ENCODE data around the gene SOX10.

Gene SOX10

DNA sequence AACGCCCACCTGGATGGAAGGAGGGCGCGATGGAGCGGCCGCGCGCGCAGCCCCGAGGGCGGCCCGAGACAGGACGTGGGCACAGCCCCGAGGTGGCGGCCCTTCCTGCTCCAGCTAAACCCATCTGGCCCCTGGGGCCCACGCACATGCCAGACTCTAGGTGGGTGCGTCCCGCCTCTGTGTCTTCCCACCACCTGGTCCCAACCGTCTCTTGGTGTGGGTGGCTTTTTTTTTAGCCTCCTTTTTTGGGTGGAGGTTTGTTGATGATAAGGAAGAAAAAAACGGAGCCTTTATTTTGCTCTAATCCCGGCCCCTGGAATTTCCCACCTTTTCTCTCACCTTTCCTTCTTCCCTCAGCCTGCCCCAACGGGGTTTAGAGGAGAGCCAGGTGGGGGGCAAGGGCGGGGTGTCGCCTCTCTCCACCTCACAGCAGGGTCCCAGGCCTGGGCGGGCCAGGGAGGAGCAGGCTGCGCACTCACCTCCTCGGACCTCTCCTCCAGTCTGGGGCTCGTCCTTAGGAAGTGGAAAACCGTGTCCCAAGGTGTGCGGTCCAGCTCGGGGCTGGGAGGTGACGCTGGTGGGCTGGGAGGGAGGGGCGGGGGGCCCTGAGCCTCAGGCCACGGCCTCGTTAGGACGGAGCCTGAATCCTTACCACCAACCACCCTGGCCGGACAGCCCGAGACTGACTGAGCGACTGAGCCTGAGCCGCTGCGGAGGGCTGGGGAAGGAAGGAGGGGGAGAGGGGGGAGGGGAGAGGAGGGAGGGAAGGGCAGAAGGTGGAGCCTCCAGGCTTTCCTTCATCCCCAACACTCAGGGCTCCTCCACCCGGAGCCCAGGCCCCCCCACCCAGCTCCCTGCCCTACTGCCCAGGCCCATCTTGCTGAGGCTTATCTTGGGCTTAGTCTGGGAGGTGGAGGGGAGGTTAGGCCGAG is at the start of gene SOX10:
Gene SOX10 (minus strand): TSS at position 696 of the 932 bp plus-strand sequence. CDS start 771 bp downstream, outside the sequence.
- no peak for DNase-seq

DNA sequence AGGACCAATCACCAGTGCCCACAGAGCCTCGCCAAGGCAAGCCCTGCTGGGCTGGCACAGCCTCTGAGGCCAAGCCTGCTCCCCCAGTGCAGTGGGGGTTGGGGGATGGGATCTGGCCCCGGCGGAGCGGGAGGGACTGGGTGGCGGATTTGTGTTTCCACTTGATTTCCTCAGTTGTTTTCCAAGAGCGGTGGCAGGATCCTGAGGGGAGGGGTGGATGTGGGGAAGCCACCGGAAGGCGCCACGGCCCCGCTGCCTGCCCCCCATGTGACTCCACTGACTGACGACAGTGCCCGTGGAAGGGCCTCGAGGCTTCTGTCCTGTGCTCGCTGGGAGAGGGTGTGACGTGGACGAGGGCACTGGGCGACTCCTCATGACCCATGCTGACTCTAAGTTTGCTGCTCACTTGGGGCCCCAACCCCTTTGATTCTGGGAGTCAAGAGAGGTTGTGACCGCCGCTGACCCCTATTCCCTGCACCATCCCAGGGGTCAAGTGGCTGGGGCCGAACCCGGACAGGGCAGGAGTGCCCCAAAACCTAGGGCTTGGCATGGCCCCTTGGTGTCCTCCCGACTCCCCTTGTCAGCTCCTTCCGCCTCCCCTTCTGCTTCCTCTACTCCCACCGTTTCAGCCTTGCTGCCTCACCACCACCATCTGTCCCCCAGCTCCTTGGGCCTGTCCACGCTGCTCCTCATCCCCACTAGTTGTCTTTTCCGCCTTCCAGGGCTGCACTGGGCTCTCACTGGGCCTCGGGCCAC is 49.3 kb upstream of the SOX10 start:
- peak in 1 of 2 experiments; percentile 38 for DNase-seq

DNA sequence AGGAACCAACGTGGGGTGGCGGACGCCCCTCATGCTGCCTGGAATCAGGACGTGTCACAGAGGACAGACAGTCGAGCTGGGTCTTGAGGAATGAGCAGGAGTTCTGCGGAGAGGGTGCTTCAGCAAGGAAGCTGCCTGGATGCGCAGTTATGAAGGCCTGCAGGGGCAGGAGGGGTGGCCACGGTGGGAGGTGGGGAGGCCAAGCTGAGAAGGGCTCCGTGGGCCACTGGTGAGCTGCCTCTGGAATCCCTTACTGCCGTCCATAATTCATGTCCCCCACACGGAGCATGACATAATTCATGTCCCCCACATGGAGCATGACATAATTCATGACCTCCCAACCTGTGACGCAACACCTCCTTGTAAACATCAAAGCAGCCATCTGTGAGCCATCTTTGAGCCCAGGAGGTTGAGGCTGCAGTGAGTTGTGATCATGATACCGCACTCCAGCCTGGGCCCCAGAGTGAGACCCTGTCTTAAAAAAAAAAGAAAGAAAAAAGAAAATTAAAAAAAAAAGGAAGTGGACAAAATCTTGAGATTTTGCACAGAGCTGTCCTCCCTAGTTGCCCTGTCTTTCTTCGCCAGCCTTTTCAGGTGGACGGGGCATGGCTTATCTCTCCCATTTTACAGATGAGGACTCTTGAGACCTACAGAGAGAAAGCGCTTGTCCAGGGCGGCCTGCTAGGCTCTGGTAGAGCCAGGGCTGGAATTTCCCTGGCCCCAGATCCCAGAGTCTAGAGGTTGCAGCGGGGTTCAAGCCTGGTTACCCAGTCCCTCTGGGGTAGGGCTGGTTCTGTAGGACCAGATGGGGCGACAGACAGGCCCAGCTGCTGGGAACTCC is 48.5 kb upstream of the SOX10 start:
- DNase-seq = no peak

DNA sequence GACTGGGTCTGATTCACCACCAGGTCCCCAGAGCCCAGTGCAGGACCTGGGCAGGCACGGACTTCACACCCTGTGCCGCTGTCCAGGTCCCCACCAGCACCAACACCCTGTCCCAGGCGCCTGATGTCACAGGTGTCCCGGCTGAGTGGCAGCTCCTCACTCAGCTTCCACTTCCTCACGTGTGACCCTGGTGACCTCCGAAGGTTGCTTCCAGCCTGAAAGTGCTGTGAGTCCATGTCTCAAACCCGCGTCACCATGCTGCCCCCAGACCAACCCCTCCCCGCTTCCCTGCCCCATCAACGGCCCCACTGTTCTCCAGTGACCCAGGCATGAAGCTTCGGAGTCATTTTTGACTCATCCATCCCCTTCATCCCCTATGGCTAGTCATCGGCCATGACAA is 47.1 kb upstream of the SOX10 start:
- DNase-seq = no peak

DNA sequence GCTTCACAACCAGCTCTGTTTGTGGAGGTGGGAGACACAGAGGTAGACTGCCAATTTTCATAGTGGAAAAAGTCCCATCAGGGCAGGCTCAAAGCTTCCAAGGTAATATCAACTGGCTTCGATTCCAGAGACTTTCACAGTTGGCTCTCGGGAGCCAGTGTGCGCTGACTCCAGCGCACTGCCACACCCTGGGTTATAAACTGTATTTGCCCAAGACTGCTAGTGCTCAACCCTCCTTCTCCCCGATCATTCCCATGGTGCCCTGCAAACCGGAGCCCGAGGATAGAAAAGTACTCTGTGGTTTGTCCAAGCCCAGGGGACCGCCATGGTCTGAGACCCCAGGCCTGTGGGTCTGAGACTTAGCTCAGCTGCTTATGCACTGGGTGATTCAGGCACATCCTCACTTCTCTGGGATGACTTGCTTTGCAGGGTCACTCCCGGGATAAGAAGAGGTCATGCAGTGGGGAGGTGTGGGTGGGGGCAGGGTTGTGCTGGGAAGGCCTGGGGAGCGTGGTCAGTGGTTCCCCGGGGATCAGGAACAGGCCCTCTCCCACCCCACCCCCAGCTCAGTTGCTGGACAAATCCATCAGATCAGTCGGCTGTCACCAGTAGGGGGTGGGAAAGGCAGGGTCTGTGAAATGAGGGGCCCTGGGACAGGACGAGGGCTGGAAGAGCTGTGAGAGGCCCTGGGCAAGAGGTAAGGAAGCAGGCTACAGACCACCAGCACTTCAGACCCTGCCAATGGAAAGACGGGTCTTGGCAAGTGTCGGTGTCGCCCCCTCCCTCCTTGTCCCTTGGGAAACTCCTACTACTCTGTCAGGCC is 46.2 kb upstream of the SOX10 start:
- DNase-seq = no peak

DNA sequence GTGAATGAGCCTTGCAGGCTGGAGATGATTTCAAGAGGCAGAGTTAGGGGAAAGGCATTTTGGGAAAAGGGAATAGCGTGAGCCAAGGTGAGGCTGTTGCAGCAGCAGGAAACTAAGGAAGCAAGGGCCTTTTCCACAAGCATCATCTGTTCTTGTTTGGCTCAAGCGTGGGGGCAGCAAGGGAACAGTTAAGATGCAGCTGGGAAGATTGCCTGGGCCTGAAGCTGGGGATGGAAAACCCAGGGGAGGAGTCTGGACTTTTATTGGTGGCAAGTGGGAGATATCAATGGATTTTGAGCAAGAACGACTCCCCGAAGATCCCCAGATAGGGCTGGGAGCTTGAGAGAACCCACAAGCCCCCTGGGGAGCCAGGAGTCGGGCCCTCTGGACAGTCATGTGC is 45.5 kb upstream of the SOX10 start:
- no peak for DNase-seq

DNA sequence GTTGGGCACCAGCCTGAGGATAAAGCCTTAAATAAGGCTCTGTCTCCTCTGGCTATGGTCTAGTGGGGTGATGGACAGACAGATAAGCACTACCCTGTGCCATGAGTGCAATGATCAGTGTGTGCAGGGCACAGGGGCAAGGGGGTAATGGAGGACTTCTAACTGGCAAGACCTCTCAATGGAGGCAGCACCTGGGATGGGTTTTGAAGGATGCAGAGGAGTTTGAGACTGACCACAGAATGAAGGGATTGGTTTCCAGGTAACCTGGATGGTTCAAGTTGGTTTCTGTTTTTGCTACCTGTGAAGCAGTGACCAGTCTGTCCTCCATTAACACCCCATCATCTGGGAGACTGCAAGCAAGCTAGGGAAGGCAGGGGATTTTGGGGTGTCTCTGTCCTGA is 45.0 kb upstream of the SOX10 start:
- no peak for DNase-seq

DNA sequence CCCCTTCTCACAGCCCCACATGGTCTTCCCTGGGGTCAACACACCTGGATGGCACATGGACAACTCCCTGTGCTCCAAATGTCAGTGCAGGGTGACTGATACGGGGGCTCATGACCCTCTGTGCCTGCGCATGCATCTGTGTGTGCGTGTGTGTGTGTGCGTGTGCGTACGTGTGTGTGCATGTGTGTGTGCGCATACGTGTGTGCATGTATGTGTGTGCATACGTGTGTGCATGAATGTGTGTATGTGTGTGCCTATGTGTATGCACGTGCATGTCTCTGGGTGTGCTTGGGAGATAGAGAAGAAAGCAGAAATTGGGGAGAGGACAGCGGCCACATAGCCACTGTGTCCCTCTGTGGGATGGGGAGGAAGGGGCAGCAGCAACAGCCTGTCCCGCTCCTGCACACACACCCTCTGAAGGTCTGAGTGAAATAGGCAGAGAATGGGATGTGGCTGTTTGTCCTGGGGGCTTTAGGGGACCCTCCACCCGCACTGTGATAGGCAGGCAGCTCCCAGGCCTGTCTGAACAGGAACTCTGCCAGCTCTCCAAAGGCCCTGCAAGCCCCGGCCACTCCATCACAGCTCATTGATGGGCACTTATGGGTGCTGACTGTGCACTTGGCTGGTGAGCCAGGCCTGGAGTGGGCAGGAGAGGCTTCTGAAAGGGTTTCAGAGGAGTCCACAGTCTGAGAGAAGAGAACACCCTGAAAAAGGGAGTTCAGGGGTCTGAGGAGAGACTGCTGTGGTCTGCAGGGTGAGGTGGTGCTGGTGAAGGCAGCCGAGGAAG is 44.2 kb upstream of the SOX10 start:
- no peak for DNase-seq

DNA sequence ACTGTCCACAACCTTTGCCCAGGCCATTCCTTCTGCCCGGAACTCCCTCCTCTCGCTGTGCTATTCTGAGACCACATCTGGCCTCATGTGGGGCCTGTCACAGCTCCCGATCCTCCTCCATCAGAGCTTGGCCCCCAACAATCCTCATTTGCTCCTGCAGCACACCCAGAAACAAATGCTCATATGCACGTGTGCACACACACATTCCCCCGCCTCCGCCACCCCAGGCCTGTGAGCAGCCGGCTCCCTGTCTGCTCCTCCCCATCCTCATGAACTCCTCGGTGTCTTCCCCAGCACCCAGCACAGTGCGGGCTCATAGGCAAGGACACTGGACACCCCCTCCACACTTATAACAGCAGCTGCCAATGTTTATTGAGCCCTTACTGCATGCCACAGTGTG is 43.1 kb upstream of the SOX10 start:
- no peak for DNase-seq

DNA sequence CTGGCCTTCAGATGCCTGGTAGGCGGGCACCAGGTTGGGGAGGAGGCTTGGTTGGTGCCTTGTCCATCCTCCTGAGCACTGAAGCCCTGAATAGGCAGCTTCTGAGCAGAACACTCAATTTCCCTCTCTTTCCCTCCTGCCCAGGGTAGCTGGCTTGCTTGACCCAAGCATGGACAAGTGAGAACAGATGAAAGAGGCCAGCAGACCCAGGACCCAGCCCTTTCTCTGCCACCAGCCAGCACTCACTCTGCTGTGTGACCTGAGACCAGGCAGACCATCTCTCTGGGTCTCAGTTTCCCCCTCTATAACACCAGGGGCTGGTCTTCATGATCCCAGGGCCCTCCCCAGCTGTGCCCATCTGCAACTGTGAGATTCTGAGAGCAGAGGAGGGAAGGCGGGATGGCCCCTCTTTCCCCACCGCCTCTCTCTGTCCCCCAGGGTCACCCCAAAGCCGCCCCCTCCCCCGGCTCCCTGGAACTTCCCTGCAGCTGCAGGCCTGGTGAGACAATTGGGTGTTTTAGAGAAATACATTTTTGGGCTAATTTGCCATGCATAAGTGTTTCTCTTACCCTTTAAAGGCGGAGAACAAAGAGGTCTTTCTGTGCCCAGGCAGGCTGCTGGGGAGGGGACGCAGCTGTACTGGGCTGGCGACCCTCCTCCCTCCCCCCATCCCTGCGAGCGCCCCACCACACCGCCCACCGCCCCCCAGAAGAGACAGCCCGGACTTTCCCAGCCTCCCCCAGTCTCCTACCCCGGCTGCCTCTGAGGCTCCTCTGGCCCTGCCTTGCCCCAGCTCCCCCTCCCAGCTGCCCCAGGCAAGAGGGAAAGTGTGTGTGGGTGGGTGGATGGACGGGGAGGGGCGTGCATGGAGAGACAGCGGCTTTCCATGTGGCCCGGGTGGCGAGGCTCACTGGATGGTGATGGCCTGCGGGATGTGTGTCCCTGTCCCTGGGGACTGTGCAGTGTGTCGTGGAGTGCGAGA is 42.1 kb upstream of the SOX10 start:
- no peak for DNase-seq

DNA sequence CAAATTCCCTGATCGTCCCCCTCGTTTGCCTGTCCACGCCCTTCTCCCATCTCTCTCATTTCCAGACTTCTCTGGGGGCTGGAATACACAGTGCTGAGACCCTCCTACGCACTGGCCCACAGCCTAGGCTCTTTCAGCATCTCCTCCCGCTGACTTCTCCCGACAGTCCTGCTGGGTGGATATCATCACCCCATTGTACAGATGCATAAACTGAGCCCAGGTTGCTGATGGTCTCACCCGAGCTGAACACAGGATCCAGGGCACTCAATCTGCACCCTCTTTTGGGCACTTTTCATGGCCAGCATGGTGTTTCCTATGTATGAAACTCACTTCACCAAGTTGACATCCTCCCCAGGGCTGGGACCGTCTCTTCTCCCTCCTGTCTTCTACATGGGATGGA is 41.2 kb upstream of the SOX10 start:
- no peak for DNase-seq

DNA sequence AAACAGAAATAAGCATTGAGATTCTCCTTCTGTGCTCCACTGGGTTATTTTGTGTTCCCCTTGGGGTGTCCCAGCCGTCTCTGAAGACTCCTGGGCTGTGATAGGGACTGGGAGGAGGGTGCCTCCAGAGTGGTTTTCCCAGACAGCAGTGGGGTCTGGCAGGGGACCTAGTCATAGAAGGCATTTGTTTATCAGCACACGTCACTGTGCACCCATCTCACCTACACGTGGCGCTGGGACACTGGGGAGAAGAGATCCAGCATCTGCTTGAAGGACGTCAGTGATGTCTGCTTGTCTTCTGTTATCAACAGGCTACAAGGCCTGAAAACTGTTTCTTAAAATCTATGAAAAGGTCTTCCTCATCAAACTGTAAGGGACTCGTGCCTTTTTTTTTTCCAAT is 38.7 kb upstream of the SOX10 start:
- DNase-seq = no peak

DNA sequence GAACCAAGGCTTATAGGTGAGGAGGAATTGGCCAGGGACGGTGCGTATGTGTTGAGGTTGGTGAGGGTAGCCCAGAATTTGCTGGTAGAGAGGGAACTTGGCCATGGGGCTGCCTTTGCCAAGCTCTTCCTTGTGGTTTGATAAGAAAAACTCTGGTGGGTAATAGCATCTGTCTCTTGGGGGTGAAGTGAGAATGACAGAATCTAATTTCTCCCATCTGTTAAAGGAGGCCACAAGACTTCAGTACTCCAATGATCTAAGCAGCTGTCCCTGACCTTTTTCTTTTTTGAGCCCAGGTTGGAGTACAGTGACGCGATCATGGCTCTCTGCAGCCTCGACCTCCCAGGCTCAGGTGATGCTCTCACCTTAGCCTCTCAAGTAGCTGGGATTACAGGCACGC is 36.9 kb upstream of the SOX10 start:
- DNase-seq = no peak

DNA sequence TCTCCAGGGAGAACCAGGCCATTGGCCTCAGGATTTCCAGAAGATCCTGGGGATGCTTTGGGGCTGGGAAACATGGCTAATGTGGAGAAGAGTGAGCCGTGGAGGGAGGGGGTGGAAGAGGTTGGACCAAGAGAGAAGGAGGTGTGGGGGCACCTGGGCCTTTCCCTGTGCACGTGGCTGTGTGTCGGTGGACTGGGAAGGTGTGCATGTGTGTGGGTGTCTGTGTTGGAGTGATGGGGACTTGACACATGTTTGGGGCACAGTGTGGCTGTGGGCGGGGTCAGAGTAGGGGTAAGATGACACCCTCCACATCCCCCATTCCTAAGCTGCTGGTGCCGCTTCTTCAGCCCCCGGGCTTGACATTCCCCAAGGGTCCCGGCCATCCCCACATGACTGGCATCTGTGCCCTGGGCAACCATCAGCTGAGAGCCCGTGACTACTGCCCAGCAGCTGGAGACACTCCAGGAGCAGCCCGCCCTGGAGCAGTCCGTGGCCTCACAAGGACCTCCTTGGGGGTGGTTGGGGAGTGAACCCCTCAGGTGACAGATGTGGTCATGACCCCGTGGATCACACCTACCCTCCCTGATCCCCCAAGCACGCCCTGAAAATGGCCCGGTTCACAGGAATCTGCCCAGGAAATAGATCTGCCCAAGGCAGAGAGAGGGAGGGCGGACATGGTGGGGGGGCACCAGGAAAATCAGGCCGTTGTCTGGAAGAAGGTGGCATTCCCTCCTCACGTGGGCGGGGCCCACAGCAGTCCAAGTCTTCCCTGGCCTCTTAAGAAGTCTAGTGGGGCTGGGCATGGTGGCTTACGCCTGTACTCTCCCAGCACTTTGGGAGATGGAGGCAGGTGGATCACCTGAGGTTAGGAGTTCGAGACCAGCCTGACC is 34.8 kb upstream of the SOX10 start:
- no peak for DNase-seq

DNA sequence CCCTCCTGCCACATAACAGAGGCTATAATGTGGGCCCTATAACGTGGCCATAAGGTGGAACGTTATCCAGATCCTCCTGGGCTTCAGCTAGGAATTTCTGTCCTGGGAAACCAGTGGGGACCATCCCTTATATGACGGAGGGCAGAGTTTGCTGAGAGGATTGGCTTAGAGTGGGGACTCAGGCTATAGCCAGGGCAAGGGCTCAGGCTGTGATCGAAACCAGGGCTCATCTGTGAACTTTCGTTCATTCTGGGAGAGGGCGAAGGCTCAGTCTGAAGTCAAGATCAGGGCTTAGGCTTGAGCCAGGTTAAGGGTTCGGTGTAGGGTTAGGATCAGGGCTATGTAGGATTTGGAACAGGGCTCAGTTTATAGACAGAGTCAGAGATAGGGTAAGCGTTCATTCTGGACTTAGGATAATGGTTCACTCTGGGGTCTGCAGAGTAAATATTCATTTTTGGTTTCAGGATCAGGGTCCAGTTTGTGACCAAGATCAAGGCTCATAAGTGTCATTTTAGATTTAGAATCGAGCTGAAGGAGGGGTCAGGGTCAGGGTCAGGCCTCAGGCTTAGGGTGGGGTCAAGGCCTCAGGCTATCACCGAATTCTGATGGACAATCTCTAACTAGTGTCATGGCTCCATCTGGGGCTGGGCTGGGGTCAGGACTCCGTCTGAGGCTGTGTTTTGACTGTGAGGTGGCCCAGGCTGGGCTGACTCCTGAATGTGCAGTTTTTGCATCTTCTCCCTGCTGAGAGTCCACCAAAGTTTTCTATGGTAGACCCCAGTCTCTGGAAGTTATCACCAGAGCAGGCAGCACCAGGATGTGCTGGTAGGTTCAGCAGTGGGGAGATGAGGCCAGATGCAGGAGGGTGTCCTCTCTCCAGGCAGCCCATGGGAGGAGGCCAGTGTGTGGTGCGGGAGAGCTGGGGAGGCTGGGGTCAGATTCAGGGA is 33.9 kb upstream of the SOX10 start:
- DNase-seq = no peak

DNA sequence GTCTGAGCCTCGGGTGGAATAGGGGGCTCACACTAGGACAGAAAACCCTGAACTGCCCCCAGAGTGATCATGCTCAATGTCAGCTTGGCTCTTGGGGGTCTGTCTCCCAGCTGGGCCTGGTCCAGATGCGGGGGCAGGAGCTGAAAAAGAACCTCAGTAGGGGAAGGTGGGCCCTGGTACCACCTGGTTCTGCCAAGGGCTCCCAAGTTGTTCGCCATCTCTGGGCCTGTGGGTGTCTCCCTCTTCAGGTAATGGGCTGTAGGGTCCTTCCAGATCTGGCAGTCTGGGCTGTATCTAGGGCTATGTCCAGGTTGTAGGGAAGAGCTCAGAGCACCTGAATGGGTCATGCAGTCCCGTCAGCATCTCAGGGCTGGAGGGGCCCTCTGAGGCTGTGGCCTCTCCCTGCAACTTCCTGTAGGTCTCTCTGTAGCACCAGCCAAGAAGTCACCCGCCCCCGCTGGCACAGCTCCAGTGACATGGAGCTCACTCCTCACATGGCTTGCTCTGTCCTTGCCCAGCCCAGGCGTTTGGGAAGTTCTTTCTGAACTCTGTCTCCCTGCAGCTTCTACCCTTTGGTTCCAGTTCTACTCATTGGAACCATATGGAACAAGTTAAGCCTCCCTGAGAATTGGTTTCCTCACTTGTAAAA is 33.0 kb upstream of the SOX10 start:
- peak; percentile 40 to 67 for DNase-seq
